Activated CD8-positive, alpha-beta memory T cell treated with anti-CD3 and anti-CD28 coated beads, Interleukin-2, amount 10 ng/mL, durations not matched to agents 7 days and 5 days (primary cell): ENCODE results near the gene WSB1. TPM values are rescaled to one million over a fixed set of nuclear protein-coding genes. Genes with fewer than 3 reads are reported as not detected.

Experiments used
- ATAC-seq: fragments of 150-1000 bp; cut with Tn5 transposase; one replicate; pipeline ENCODE4 v1.10.0; 2021; ENCODE audit warnings: moderate library complexity
- CTCF ChIA-PET: fragments of 350-600 bp; sonication (Branson Sonifier 250); formaldehyde crosslinking; loops from one replicate; lab custom pipeline; 2021; ENCODE audit warnings: antibody characterized with exemption; lab: Charles Lee
- DNase-seq: peaks from one replicate; pipeline ENCODE4 v3.0.0-alpha.2; 2020
- H3K27ac Mint-ChIP-seq: one replicate; pipeline ENCODE4 v1.8.0; 2021; ENCODE audit warnings: mild to moderate bottlenecking, mixed read lengths
- H3K27me3 Mint-ChIP-seq: one replicate; pipeline ENCODE4 v1.8.0; 2021; ENCODE audit warnings: mixed read lengths
- H3K36me3 Mint-ChIP-seq: one replicate; pipeline ENCODE4 v1.8.0; 2021; ENCODE audit warnings: mild to moderate bottlenecking, mixed read lengths
- H3K4me1 Mint-ChIP-seq: one replicate; pipeline ENCODE4 v1.8.0; 2021; ENCODE audit warnings: mixed read lengths
- H3K4me3 Mint-ChIP-seq: one replicate; pipeline ENCODE4 v1.8.0; 2021; ENCODE audit warnings: mild to moderate bottlenecking, moderate library complexity, mixed read lengths
- H3K9me3 Mint-ChIP-seq: one replicate; pipeline ENCODE4 v1.8.0; 2022; ENCODE audit warnings: low read depth, mixed read lengths
- total RNA-seq, 2 experiments: library from RNA; stranded (reverse); gene quantifications; one replicate each; pipeline ENCODE4 v1.2.3, GENCODE V29; 2021

The WSB1 gene
- total RNA-seq, 2 experiments from 2014 or later, result 109 to 177 TPM

- CTCF ChIA-PET, result interaction anchor here (1.2 kb wide), 1 partner anchor 48 kb away, joined by 4 read pairs; no protein-coding TSS in a partner anchor
- Mint-ChIP-seq H3K9me3 (no peaks in the 10 kb centered on the region), H3K36me3 (no peaks in the 10 kb centered on the region)
These were observed 9.0 kb upstream of the WSB1 start for GRCh38 chr17:27284811-27285415.

GRCh38 chr17:27285516-27285915 lies 8.4 kb upstream of the WSB1 start:
- Mint-ChIP-seq H3K27ac (no peak overlapping the region), H3K9me3 (no peaks in the 10 kb centered on the region), H3K4me3 (no peak overlapping the region), H3K4me1 (peaks cover 4% of the 10 kb centered on the region), H3K27me3 (peaks cover 13% of the 10 kb centered on the region), H3K36me3 (no peaks in the 10 kb centered on the region)
- DNase-seq, result no peak
- CTCF ChIA-PET, result interaction anchor here (1.2 kb wide), 1 partner anchor 49 kb away, joined by 4 read pairs; no protein-coding TSS in a partner anchor
- no peak for ATAC-seq

More at GRCh38 chr17:27284811-27285415, 9.0 kb upstream of the WSB1 start:
- DNase-seq (no peak), ATAC-seq (no peak)
- Mint-ChIP-seq H3K27me3 (peaks cover 13% of the 10 kb centered on the region), H3K4me1 (peaks cover 1% of the 10 kb centered on the region), H3K4me3 (no peak overlapping the region), H3K27ac (no peak overlapping the region)

DNA sequence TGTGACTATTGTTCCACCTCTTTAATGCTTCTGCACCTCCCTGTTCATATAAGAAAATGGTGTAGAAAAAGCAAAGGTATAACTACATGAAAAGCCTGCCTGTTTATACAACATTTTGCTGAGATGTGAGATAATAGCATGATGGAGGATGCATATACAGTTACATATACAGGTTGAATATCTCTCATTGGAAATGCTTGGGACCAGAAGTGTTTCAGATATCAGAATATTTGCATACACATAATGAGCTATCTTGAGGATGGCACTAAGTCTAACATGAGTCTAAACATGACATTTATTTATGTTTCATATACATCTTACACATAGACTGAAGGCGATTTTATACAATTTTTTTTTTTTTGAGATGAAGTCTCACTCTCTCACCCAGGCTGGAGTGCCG lies 5.7 kb upstream of the WSB1 start:
- CTCF ChIA-PET, result no interaction called here
- DNase-seq, result no peak

GRCh38 chr17:27289856-27290255 lies 4.1 kb upstream of the WSB1 start:
- ATAC-seq (no peak), DNase-seq (no peak)
- peaks cover 6% of the 10 kb centered on the region for H3K27me3 Mint-ChIP-seq
- H3K27ac Mint-ChIP-seq, result no peak overlapping the region
- CTCF ChIA-PET, result interaction anchor here (0.6 to 0.9 kb wide), 2 partner anchors 44 to 274 kb away, joined by 3 to 4 read pairs; no protein-coding TSS in a partner anchor
- peaks cover 3% of the 10 kb centered on the region for H3K36me3 Mint-ChIP-seq
- no peaks in the 10 kb centered on the region for H3K9me3 Mint-ChIP-seq
- H3K4me1 Mint-ChIP-seq, result peaks cover 11% of the 10 kb centered on the region
- no peak overlapping the region for H3K4me3 Mint-ChIP-seq

More for the DNA sequence above, 5.7 kb upstream of the WSB1 start:
- no peak overlapping the region for H3K4me3 Mint-ChIP-seq
- peaks cover 5% of the 10 kb centered on the region for H3K4me1 Mint-ChIP-seq
- H3K9me3 Mint-ChIP-seq, result no peaks in the 10 kb centered on the region
- H3K27ac Mint-ChIP-seq, result no peak overlapping the region
- peaks cover 9% of the 10 kb centered on the region for H3K27me3 Mint-ChIP-seq
- no peak for ATAC-seq
- H3K36me3 Mint-ChIP-seq, result peaks cover 1% of the 10 kb centered on the region

GRCh38 chr17:27290916-27291598 lies 2.9 kb upstream of the WSB1 start:
- peaks cover 15% of the 10 kb centered on the region for H3K4me1 Mint-ChIP-seq
- CTCF ChIA-PET, result interaction anchor here (0.6 to 5.4 kb wide), 7 partner anchors 36 to 556 kb away, joined by 3 to 43 read pairs (median 4); no protein-coding TSS in a partner anchor
- H3K9me3 Mint-ChIP-seq, result no peaks in the 10 kb centered on the region
- peaks cover 4% of the 10 kb centered on the region for H3K27me3 Mint-ChIP-seq
- no peak overlapping the region for H3K4me3 Mint-ChIP-seq
- no peak for DNase-seq
- ATAC-seq, result no peak
- H3K36me3 Mint-ChIP-seq, result peaks cover 13% of the 10 kb centered on the region
- H3K27ac Mint-ChIP-seq, result no peak overlapping the region

DNA sequence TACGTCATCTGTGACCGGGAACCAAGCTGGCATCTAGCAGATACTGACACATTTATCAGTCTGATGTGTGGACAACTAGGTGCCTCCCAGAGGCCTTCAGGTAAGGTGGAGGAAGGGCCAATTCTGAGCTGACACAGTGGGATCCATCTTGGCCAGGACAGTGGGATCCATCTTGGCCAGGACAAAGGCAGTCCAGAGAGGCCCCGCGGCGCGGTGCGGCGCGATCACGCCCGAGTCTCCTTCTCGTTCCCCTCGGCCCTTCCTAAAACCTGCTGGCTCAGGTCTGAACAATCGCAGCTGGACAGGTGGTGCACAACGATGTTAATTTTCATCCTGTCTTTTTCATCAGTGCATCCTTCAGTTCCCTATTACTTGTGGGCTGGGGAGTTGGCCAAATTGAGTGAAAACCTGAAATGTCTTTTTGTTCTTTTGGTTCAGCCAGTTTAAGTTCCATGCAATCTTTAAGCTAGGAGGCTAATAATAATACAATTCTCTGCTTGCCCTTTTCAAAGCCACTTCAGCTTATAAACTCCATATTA lies 486 bp upstream of the WSB1 start:
- Mint-ChIP-seq H3K36me3 (peaks cover 22% of the 10 kb centered on the region), H3K4me1 (peaks cover 31% of the 10 kb centered on the region), H3K27me3 (no peaks in the 10 kb centered on the region), H3K27ac (peak overlapping the region; percentile 99), H3K9me3 (no peaks in the 10 kb centered on the region), H3K4me3 (peak overlapping the region; percentile 93)
- DNase-seq (no peak), ATAC-seq (no peak)
- CTCF ChIA-PET, result interaction anchor here (1.1 to 5.4 kb wide), 8 partner anchors 9 to 307 kb away, joined by 3 to 43 read pairs (median 10); no protein-coding TSS in a partner anchor

GRCh38 chr17:27294689-27295630 lies 1.0 kb downstream of the WSB1 start:
- no peaks in the 10 kb centered on the region for H3K9me3 Mint-ChIP-seq
- peaks cover 25% of the 10 kb centered on the region for H3K36me3 Mint-ChIP-seq
- ATAC-seq (peak; percentile 52), DNase-seq (peak; percentile 72)
- peak overlapping the region; percentile 99 for H3K27ac Mint-ChIP-seq
- peaks cover 42% of the 10 kb centered on the region for H3K4me1 Mint-ChIP-seq
- CTCF ChIA-PET, result interaction anchor here (0.8 to 5.4 kb wide), 13 partner anchors 7 to 308 kb away, joined by 3 to 43 read pairs (median 6); no protein-coding TSS in a partner anchor
- peak overlapping the region; percentile 93 for H3K4me3 Mint-ChIP-seq
- H3K27me3 Mint-ChIP-seq, result no peaks in the 10 kb centered on the region

GRCh38 chr17:27295945-27296344 lies 2.0 kb downstream of the WSB1 start:
- H3K27ac Mint-ChIP-seq, result peak overlapping the region; percentile 99
- DNase-seq (no peak), ATAC-seq (no peak)
- H3K4me1 Mint-ChIP-seq, result peaks cover 42% of the 10 kb centered on the region
- no peaks in the 10 kb centered on the region for H3K27me3 Mint-ChIP-seq
- peaks cover 26% of the 10 kb centered on the region for H3K36me3 Mint-ChIP-seq
- CTCF ChIA-PET, result interaction anchor here (0.8 to 2.6 kb wide), 7 partner anchors 10 to 307 kb away, joined by 3 to 10 read pairs (median 4); no protein-coding TSS in a partner anchor
- no peaks in the 10 kb centered on the region for H3K9me3 Mint-ChIP-seq
- H3K4me3 Mint-ChIP-seq, result peak overlapping the region; percentile 93

- no peak for ATAC-seq
- Mint-ChIP-seq H3K4me3 (peak overlapping the region; percentile 93), H3K27me3 (no peaks in the 10 kb centered on the region), H3K4me1 (peaks cover 42% of the 10 kb centered on the region), H3K9me3 (no peaks in the 10 kb centered on the region), H3K36me3 (peaks cover 26% of the 10 kb centered on the region), H3K27ac (peak overlapping the region; percentile 99)
- CTCF ChIA-PET, result interaction anchor here (0.6 to 1.8 kb wide), 6 partner anchors 9 to 306 kb away, joined by 3 to 7 read pairs (median 4); no protein-coding TSS in a partner anchor
- no peak for DNase-seq
These were observed 2.6 kb downstream of the WSB1 start for GRCh38 chr17:27296428-27296979.

DNA sequence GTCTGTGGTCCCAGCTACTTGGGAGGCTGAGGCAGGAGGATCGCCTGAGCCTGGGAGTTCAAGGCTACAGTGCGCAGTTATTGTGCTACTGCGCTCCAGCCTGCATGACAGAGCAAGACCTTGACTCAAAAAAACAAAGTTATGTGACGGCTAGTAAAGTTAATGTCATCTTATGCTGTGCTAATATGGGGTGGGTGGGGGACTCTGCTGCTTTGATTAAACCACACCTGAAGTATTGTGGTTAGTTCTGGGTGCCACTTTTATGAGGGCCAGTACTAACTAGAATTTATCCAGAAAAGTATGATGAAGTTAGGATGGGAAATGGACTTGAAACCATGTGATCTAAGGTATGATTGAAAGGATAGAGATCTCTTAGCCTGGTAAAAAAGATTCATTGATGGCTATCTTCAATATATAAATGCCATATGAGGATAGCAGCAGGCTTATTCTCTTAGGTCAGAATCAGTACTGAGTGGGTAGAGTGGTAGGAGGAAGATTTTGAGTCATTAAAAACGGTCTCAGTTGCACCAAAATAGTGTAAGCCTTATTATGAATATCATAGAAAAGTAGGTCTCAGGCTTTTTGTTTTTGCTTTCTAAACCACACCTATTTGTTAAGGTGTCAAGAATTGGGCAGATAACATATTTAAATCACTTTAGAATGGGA lies 5.6 kb downstream of the WSB1 start:
- Mint-ChIP-seq H3K36me3 (peaks cover 36% of the 10 kb centered on the region), H3K4me1 (peaks cover 35% of the 10 kb centered on the region), H3K27me3 (no peaks in the 10 kb centered on the region), H3K9me3 (no peaks in the 10 kb centered on the region), H3K27ac (peak overlapping the region; percentile 63), H3K4me3 (no peak overlapping the region)
- CTCF ChIA-PET, result interaction anchor here (0.6 kb wide), 1 partner anchor 1248 kb away, joined by 3 read pairs; no protein-coding TSS in a partner anchor
- no peak for DNase-seq
- ATAC-seq, result no peak

DNA sequence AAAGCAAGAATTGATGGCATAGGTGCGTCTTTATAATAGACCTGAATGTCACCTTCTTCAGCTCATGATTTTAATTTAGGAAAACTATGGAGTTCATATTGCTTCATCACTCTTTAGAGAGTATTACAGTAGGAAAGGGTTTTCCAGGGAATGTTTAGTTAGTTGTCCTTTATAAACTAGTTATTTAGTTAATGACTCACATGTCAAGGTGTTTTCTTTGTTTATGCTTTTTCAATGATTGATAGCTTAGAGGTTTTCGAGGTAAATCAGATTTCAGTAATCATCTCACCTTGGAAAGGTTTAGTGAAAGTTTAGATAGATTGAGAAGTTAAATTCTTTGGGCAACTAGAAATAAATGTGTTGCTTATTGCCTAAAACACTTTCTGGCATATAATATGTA lies 9.8 kb downstream of the WSB1 start:
- H3K27me3 Mint-ChIP-seq, result no peaks in the 10 kb centered on the region
- ATAC-seq (no peak), DNase-seq (no peak)
- no peaks in the 10 kb centered on the region for H3K9me3 Mint-ChIP-seq
- peaks cover 41% of the 10 kb centered on the region for H3K36me3 Mint-ChIP-seq
- peaks cover 16% of the 10 kb centered on the region for H3K4me1 Mint-ChIP-seq
- CTCF ChIA-PET, result interaction anchor here (0.9 to 2.3 kb wide), 2 partner anchors 10 to 30 kb away, joined by 3 to 5 read pairs; partner anchors contain the start of gene WSB1
- no peak overlapping the region for H3K27ac Mint-ChIP-seq
- H3K4me3 Mint-ChIP-seq, result no peak overlapping the region
